GM19328 (cell line): ENCODE measurements around the gene NGB.
"Not testable (repeated sequence)": the region's sequence is repeated elsewhere in the genome, so short reads cannot be mapped to it uniquely, and the experiment has no call there.

Experiments used
- ATAC-seq: cut with Tn5 transposase; IDR thresholded peaks from one replicate; pipeline ENCODE4 v1.9.1; 2021; ENCODE audit warnings: mild to moderate bottlenecking, moderate library complexity; ENCODE audit not compliant: unreplicated experiment

NGB gene

DNA sequence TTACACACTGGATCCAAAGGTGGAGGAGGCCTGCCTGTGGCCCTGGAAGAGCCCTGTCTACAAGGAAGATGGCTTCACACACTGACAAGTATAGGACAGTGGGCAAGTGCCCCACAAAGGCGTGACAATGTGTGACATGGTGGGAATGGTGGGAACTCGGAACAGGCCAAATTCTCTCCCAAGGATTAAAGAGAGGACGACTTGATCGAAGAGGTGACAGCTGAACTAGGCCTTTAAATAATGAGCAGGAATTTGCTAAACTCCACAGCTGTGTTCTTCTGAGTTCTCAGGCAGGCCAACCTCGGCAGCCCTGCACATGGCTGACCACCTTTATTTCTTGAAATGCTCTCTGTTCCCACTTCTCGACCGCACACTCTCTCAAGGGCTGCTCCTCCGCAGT, 25.9 kb upstream of the NGB start:
- no peak for ATAC-seq

DNA sequence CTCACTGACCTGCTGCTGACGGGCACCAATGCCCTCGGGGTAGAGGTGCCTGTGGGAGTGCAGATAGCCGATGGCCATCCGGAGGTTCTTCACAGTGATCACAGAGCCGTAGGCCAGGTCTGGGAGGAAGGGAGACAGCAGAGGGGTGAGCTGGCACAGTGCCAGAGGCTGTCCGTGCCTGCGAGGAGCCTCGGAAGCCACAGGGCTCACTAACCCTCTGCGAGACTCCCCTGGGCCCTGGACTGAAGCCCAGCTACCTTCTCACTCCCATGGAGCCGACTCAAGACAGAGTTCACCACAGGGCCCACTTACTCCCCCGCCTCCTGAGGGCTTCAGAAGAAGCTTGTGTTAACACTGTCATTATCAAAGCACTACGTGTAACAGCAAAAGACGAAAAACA, 25.1 kb upstream of the NGB start:
- ATAC-seq = no peak

DNA sequence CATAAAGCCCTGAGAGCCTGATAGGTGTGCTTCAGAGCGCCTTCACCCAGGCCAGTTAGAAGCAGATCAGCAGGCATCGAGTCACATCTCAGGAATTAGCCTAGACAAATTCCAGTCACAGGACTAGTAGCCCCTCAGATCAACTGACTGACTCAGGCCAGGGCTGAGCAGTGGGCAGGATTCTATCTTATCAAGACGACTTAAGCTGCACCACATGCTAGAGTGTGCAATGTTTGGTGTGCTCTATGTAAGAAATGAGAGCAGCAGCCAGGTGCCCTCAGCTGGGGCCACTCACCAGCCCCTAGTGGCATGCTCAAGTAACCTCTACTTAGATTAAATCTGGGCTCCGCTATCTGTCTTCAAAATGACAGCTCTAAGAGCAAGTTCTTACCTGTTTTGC, 19.7 kb upstream of the NGB start:
- ATAC-seq = no peak

DNA sequence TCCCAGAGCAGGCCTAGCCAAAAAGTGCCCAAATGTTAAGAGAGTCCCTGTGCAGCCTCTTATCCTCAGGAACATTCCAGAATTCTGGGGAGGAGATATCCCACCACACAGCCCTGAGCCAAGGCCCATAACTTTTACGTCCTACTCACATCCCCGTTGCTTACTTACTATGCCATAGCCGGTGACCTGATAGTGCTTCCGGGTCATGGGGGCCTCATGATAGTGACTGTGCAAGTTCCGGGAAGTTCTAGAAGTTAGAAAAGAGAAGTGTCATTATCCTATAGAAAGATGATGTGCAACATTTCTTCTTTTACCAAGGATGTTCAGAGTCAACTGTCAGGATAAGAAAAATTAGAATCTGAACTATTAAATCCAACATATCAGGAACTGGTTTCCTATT, 15.6 kb upstream of the NGB start:
- ATAC-seq = no peak

DNA sequence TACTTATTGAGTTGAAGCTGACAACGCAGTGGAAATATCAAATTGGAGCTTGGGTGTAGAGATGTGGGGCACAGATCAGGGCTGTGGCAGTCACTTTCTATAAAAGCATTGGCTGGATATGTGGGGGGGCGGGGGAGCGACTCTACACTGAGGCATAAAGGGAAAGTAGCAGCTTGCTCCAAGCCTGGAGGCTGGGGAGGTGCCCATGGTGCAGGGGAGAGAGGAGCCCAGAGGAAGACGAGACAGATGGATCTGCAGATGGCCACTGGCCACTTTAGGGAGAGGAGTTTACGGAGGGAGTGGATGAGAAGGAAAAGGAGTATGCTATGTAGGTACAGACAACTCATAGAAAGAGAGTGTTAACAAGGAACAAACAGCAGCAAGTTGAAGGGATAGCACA, 13.5 kb upstream of the NGB start:
- ATAC-seq = no peak

DNA sequence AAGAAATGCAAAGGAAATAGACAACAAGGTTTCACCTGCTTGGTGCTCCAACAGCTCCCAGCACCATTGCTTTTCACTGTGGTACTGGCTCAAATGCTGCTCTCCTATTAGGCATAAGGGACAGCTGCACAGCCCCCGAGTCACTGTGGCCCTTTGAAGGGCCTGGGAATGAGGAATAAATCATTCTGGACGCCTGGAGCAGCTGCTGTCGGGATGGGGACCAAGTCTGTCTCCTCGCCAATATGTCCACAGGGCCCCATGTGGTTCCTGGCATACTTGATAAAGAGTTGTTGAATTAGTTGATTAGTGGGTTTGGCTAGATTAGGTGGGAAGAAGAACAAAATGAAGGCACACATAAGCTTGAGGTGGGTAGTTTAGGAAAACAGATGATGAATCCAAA, 13.1 kb upstream of the NGB start:
- no peak for ATAC-seq

DNA sequence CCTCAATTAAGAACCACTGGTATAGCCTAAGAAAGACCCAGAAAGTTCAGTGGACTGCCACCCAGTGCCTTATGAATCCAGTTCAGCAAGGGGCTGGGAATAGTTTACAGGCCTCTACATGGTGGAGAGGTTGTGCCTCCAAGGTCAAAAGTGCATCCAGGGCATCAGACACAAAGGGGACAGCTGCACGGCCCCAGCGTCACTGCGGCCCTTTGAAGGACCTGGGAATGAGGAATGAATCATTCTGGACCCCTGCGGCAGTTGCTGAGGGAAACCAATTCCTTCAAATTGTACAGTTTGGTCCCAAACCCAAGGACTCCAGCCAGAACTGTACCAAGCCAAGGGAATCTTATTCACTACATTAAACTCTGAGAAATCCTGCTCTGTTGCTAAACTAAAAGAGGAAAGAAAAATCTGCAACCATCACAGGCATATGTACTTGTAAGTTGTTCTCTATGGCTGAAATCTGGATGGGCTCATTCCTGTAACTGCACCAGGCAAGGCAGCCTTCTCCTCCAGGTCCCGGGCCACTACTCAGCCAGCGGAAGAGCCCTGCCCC, 10.9 kb upstream of the NGB start:
- ATAC-seq = no peak

DNA sequence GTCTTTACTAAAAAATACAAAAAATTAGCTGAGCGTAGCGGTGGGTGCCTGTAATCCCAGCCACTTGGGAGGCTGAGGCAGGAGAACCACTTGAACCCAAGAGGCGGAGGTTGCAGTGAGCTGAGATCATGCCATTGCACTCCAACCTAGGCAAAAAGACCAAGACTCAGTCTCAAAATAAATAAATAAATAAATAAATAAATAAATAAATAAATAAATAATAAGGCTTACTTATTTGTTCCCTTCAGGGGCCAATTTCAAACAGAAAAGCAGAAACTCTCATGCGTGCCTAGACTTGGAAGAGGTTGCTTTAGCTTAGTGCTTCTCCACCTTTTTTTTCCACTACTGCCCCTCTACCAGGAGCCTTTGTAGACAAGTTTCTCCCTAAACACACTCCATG, 9.9 kb upstream of the NGB start:
- not testable (repeated sequence) for ATAC-seq

DNA sequence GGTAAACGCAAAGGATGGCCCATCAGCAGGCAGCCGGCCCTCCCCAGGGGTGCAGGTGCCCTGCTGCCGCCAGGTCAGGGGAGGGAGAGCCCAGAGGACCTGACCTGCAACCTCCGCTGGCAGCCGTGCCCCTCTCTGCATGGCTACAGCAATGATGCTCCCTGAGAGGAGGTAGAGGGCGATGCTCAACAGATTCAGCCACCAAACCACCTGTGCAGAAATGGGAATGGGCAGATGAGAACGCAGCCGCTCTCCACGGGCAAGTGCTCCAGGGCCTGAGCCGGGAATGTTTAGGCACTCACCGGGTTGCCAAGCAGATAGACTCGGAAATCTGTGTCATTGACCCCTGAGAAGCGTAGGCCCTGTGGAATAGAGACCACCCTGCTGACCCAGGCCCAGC, 8.7 kb upstream of the NGB start:
- ATAC-seq = no peak

DNA sequence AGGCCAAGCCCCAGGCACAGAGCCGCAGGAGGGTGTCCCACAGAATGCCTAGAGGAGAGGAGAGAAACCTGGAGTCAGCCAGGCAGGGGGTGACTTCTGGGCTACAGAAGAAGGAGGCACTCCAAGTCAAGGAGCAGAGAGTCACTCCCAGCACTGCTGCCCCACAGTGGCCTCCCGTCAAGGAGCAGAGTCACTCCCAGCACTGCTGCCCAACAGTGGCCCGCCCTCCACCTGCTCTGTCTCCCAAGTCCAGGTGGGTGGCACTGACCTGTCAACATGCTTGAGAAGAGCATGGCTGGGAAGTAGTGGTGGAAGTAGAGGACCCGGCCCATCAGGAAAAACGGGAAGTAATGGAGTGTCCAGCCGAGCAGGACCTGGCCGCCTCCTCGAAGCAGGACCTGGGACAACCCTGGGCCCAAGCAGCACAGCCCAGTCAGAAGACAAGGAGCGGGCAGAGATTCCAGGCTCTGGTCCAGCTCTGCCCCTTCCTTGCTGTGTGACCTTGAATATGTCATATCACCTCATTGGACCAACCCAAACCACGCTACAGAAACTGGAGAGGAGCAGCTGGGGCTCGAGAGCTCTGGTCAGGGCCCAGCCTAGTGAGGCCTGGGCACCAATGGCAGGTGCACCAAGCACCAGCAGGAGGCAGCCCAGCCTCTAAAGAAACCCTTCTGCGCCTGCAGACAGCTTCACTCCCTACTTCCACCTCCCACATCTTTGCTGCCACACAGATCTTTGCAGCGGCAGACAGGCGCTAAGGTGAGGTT, 7.6 kb upstream of the NGB start:
- no peak for ATAC-seq

DNA sequence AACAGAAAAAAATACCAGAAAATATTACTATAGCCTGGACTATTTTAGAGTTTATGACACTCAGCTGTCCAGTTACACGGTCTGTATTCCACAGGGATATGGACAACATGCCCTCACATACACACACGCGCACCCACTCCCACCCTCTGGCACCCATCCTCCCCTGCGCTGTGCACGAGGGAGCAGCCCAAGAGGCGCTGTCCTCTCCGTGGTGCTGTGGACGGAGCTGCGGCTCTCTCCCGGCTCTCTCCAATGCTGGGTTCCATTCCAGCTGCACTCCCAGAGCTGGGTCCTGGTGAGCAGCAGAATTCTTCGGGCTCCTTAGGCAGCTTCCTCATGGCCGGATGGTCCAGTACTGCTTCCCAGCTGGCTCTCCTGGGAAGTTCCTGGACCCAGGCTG, 6.0 kb upstream of the NGB start:
- no peak for ATAC-seq

DNA sequence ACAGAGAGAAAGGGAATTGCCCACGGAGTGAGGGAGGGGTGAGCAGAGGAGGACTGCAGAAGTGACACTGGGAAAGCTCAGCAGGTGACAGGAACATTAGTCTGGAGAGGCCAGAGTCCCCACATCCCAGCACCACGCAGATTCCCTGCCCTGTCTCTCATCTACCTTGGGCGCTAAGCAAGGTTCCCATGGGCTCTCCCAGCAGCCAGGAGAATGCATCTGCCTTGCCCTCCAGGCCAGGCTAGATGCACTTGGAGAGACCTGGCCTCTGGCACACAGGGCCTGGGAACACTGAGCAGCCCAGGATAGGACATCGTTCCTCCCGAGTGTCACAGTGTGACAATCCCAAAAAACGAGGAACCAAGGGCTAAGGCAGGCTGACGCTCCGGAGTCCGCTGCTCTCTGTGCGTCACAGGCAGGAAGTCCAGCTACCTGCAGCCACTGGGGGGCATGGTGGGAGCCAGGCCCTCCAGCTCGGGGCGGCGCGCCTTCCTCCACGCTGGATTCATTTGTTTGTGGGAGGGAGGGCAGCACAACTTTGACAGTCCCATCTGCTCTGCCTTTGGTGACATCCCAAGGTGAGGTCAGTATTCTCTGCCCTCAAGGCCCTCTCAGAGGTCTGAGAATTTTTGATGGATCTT, 5.4 kb upstream of the NGB start:
- no peak for ATAC-seq

DNA sequence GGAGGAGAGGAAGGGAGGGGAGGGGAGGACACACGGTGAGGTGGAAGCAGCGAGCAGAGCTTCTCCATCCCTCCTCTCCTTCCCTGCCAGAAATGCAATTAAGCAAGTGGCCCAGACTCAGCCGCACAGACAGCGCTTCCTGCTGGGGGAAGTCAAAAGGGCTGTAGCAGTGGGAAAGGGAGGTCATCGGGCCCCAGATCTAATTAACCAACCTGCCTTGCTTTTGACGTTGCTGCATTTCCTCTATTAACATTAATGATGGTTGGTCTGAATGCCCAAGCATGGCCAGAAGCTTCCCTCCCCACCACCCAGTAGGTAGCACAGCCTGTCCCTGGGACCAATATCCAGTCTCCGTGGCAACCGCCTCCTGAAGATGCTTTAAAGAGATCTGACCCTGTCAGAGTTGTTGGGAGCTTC, 4.6 kb upstream of the NGB start:
- ATAC-seq = no peak

DNA sequence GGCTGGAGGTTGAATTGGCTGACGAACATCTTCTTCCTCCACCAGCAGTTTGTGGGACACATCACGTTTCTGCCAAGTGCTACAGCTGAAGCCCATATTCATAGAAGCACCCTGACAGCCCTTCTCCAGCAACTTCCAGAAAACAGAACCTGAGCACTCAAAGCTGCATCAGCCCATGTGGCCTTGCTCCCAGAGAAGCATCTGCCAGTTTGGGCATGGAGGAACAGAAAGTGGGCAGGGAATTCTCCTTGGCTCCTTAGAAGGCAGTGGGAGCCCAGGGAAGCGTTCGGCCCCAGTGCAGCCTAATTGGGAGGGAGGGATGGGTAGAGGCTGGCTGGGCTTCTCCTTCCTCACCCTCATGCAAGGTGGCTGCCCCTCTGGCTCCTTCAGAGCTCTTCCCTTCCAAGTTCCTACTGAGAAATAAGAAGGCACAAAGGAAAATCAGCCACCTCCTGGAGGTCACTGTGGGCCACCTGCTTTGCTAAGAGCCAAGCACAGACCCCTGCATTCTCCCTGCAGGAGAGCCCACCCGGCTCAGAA, 4.1 kb upstream of the NGB start:
- ATAC-seq = no peak

DNA sequence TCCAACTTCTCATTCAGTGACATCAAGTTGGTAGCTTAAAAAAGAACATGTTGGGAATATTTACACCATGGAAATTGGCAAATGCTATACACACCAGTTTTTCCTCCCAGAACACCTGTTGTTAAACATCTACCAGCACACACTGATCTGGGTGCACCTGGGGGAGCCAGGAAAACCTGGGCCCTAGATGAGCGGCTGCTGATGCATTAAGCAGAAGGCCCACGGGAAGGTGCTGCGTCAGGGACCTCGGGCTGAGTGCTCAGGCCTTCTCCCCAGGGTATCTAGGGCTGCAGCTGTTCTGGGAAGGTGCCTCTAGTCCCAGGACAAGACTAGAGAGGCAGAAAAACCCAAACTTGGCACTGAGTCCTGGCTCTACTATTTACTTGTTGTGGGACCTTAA, 2.8 kb upstream of the NGB start:
- no peak for ATAC-seq

DNA sequence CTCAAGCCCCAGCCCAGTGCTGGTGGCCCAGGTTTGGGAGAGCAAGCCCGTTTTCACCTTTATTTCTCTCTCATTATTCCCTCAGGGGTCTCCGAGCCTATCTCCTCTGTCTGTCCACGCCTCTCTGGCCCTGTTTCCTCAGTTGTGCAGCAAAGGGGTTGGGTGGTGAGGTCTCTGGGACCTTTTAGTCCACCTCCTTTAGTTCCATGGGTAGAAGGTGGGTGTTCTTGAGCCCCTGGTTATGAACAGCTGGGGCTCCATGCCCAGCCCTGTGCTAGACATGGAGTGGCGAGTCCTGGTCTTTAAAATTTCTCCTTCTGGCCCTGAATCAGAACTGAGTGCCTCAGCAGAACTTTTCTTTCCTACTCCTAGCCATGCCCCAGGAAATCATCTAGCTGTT, 1.3 kb upstream of the NGB start:
- no peak for ATAC-seq

DNA sequence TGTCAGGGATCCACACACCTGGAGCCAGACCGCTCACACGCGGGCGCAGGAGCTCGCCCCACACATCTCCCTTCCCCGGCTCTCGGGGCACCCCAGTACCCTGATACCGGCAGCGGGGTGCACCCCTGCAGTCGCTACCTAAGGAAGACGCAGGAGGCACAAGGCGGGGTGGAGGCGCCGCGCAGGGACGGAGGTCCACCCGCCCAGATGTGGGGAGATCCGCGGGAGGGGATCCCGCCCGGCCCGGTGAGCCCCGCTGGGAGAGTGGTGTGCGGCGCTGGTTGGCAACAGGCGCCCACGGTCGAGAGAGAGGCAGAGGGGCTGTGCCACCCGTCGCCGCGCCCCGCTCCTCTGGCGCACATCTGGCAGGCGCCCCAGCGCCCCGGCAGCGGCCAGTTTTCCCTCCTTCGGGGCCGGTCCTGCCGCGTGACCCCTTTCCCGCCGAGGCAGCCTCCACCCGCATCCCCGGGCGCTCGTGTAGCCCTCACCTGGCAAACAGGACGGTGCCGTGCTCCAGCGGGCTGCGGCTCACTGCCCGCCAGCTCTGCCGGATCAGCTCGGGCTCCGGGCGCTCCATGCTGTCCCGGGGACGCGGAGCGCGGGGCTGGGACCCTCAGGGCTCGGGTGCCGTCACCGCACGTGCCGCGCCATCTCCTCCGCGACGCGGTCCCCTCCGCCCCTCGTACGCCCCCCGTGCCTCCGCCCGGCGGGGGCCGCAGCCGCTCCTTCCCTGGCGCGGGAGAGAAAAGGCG, 469 bp downstream of the NGB start:
- ATAC-seq = no peak

DNA sequence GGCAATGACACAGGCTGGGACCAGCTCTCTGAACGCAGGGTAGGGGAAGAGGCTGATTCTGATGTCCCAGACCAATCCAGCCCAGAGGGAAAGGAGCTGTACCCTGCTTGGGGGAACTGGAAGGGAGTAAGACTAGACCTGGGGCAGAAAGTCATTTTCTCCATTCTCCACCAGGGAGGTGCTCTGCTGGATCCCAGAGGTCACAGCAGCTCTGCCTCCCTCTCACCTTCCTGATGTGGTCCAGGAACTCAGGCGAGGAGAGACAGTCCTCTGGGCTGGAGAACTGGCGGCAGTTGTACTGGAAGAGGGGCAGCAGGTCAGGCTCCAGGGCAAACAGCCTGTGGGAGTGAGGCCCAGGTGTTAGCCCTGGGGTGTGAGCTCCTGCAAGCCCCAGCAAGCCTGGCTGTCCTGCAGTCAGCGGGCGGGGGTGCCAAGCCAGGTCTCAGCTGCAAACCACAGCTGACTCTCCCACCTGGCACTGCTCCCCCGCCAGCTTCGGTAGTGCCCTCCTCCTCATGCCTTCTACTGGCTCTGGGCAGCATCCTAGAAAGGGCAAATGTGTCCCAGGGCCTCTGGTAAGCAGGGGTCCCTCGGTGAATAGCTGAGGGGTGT, 1.9 kb downstream of the NGB start:
- no peak for ATAC-seq

DNA sequence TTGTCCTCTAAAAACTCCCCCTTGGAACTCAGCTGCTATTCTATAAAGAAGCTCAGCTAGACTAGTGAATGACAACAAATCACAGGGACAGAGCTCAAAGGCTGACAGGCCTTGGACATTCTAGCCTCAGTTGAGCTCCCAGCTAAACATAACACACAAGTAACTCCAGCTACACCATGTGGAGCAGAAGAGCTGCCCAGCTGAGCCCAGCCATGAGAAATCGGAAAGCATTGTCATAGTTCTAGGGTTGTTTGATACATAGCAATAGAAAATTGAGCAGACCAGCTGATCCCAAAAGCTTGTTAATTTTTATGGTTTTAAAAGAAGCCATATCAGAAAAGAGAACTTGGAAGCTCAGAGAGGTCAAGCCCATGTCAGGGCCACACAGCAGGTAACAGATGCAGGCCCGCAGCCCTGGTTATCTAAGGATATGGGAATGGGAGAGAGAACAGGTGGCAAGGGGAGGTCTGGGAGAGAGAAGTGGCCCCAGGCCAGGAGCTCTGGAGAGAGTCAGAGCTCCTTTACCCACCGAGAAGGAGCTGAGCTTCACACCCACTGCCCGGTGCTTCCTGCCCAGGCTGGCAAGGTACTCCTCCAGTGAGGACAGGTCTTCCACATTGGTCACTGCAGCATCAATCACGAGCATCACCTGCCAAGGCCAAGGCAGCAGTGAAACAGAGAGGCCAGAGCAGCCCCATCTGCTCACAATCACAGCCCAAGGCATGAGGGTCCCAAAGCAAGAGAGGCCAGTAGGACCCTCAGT, 2.9 kb downstream of the NGB start:
- ATAC-seq = no peak

DNA sequence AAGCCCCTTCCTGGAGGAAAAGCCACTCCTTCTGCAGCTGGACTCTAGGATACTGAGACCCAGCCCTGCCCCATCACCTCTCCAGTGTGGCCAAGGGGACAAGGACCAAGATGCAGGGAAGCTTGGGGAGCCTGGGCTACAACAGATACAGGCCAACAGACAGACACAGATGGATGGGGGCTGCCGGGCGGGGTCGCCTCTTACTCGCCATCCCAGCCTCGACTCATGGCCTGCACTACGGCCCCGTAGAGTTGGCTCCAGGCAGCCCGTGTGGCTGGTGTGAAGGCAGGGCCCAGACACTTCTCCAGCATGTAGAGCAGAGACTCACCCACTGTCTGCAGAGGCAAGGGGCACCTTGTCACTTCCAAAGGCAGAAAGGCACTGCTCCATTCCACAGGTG, 4.7 kb downstream of the NGB start:
- ATAC-seq = no peak
